GM11168 (cell line): ENCODE measurements around the gene PKMYT1.
"Not testable (repeated sequence)": the region's sequence is repeated elsewhere in the genome, so short reads cannot be mapped to it uniquely, and the experiment has no call there.

ENCODE experiments used
- in situ Hi-C: fragments of 300-500 bp; cut with MboI; formaldehyde crosslinking; loops from one replicate; pipeline ENCODE4 v1.12.0; 2022; ENCODE audit warnings: low sequenced_read_pairs; ENCODE audit not compliant: unreplicated experiment

PKMYT1 gene

DNA sequence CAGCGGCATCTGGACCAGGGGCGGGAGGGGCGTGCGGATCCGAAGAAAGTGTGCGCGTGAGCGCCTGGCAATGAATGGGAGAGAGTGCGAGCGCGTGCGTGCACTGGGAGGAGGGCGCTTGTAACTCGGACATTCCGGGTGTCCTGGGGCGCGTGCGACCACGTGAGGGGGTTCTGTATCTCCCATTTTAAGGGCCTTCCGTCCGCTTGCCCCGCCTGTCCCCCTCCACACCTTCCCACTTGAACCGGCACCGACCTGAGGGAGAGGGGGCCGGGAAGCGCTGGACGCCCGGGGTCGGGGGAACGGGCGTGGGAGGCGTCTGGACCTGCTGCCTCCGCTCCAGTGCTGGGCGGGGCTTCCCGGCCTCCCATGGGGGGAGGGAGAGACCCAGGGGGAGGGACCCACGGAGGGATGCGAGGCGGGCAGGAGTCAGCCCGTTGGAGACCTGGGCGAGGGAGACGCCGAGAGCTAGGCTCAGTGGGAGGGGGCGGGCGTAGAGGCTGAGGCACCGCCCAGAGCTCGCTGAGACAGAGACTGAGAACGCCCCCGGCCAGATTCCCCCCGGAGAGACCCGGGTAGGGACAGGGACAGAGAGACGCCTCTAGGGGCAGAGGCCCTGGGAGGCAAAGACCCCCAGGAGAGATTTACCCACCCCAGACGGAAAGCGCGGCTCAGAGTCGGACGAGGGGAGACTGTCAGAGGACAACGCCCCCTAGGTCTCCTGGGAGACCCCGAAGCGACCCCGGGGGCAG is 16.3 kb downstream of the PKMYT1 start, which contains the start of gene KREMEN2:
KREMEN2 (plus strand) TSS at position 553 of the 752 bp plus-strand sequence. CDS start 246 bp downstream, outside the sequence.
- in situ Hi-C loops, result no loop called here

DNA sequence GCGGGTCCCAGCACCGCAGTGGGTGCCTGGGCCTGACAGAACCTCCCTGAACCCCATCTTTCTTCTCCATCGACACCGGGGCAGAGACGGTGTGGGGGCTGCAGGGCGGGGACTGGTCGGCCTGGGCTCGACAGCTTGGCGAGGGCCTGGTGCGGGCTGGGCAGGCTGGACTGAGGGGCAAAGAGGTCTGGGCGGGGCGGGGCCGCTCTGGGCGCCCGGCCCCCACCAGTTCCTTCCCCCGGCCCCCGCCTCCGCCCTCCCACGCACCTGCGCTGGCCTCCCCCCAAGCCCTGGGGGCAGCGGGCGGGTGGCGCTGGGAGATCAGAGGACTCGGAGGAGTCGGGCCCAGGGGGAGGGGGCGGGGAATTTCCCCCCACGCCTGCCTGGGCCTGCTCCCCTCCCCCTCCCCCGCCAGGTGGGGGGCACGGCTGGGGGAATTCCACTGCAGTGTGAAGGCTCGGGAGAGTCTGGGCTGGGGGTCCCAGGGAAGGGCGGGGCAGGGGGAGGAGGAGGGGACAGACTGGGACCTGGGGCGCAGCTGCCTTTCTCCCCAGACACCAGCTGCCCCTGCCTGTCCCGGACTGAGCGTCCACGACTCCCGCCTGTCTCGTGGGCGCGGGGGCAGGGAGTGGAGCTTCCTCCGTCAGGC is 17.0 kb downstream of the PKMYT1 start:
- in situ Hi-C loops, result no loop called here

- in situ Hi-C loops, result no loop called here
Measured at GRCh38 chr16:2962334-2963073, 17.7 kb downstream of the PKMYT1 start.

DNA sequence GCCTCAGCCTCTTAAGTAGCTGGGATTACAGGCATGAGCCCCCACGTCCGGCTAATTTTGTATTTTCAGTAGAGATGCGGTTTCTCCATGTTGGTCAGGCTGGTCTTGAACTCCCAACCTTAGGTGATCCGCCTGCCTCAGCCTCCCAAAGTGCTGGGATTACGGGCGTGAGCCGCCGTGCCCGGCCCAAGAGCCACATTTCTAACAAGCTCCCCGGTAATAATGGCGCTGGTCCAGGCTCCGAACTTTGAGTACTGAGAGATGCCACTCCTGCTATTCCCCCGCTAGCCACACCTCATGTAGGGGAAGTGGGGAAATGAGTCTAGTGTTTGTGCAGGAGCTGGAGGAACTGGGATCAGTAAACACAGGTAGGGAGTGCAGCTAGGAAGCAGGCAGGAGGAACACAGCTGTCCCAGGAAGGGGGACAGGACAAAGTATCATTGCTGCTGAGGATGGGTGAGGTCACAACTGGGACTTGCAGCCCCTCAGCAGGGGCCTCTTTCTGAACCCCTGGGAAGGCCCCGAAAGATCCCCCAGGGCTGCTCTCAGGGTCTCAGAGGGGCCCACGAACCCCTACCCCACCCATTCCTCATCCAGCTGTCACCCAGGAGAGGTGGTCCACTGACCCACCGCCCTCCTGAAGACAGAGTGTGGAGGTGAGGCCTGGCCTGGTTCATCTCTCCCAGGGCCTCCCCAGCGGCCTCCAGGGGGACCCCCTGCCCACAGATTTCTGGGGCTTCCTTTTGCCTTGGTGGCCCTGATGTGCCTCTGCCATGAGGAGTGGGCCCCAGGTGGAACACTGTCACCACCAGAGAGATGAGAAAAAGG is 19.8 kb downstream of the PKMYT1 start:
- in situ Hi-C loops, result no loop called here

DNA sequence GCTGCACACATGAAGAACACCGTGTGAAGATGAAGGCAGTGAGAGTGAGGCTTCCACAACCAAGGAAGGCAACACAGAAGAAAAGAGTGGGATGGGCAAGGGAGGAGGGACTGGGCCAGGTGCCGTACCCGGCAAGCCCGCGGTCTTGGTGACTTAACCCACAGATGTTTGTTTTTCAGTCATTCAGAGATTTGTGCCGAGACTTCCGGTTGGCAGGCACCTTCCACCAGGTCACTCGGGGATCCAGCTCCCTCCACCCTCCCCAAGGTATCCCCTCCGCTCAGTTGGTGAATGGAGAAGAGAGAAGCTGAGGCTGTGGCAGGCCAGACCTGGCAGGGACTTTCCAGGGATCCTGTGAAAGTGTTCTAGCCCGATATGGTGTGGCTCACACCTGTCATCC is 21.0 kb downstream of the PKMYT1 start:
- in situ Hi-C loops, result no loop called here

DNA sequence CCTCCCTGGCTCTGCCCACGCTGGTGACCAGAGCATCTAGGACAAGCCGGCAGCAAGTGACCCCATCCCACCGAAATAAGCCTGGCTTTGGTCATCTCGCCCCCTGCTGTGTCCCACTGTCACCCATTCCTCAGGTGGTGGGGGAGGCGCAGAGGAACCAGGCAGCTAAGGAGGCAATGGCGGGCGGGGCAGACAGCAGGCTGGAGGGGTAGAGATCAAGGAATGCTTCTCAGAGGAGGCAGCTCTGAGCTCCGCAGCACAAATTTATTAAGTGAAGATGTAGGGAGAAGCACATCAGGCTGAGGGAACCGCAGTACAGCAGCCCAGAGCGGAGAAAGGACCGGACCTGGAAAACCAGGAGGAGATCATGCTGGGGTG is 23.7 kb downstream of the PKMYT1 start:
- in situ Hi-C loops, result no loop called here

- in situ Hi-C loops, result no loop called here
Measured at GRCh38 chr16:2955779-2956578, 24.3 kb downstream of the PKMYT1 start.

- in situ Hi-C loops, result no loop called here
Measured at GRCh38 chr16:2955438-2955778, 24.8 kb downstream of the PKMYT1 start.

- in situ Hi-C loops, result no loop called here
Measured at GRCh38 chr16:2954656-2955381, 25.4 kb downstream of the PKMYT1 start.

DNA sequence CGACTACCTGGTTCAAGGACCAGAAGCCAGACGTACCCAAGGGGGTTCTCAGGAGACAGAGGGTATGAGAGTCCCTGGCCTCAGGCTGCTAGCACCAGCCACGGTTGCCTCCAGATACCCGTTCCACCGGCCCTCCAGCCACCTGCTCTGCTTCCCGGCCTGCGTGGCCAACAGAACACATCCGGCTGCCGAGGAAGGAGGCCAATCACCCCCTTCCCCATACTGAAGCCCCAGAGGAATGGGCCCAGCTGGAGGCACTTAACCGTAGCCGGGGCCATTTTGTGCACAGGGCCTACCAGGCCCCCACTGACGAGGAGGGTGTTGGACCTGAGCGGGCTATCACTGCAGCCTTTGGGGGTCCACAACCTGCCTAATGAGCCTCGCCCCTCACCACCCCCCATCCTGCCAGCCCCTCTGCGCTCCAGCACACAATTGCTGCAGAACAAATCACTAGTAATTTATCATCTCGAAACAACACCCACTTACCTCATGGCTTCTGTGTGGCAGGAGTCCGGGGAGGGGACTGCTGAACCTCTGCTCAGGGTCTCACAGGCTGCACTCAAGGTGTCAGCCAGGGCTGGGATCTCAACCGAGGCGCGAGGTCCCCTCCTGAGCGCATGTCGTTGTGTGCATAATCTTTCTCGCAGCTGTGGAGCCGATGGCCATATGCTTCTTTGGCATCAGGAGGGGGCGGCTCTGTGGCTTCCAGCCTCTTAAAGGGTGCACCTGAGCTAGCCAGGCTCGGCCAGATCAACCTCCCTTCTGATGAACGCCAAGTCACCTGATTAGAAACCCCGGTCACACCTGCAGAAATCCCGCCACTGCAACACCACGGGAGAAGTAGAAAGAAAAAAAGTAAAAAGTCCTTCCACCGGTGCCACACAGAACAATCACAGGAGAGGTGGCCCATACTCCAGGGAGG is 26.3 kb downstream of the PKMYT1 start:
- in situ Hi-C loops, result no loop called here

DNA sequence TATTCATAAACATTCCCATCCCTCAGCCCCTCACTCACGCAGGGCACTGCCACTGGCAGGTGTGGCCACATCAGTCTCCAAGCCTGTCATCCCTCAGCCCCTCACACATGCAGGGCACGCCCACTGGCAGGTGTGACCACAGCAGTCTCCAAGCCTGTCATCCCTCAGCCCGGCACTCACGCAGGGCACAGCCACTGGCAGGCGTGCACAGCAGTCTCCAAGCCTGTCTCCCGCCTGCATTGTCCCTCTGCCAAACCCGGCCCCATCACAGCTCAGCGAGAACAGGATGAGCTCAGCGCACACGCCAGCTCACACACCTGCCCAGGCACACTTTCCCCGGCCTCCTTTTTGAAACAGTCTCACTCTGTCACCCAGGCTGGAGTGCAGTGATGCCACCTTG is 27.6 kb downstream of the PKMYT1 start:
- in situ Hi-C loops, result no loop called here

DNA sequence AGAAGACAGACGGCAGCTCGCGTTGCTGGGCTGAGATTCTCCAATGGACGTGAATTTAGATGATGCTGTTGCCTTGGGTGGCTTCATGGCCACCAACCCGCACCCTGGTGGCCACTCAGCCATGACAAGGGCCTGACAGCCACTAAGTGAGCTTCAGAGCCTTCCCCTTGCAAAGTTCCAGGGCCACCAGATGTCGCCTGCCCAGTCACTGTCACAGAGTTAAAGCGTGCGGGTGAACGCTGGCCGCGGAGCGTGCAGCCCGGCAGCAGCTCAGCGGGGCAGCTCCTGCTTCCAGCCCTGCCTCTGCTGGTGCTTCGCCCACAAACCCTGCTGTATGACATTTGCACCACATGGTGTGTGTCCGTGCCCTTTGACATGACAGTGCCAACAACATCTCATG is 29.5 kb downstream of the PKMYT1 start:
- in situ Hi-C loops, result no loop called here

DNA sequence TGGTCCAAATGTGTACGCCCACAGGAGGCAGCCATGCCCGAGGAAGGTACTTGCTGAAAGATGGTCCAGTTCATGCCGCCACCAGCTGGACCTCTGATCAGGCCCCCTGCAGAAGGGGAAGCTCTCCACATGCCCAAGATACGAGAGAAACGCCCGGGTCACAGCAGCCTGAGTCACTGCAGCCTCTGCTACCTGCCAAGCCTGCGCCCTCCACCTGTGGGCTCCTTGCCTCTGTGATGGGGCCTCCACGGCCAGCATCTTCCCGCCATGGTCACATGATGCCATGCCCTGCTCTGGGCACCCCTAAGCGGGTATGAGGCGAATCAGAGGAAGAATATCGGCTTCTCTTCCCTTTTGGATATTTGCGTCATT is 29.9 kb downstream of the PKMYT1 start:
- in situ Hi-C loops, result no loop called here

- in situ Hi-C loops, result no loop called here
Measured at GRCh38 chr16:2949705-2950352, 30.4 kb downstream of the PKMYT1 start.

GRCh38 chr16:2948807-2949704 is 31.2 kb downstream of the PKMYT1 start:
- in situ Hi-C loops, result no loop called here

GRCh38 chr16:2946649-2947048 is 33.6 kb downstream of the PKMYT1 start:
- in situ Hi-C loops, result no loop called here

GRCh38 chr16:2943716-2944115 is 36.5 kb downstream of the PKMYT1 start:
- in situ Hi-C loops, result not testable (repeated sequence)
